Kidney epithelial cell (primary cell): Measurements from ENCODE around the gene HEXIM2. TPM values are rescaled to one million over a fixed set of nuclear protein-coding genes. Genes with fewer than 3 reads are reported as not detected.

Experiments used
- DNase-seq: peaks from one replicate; pipeline ENCODE4 v3.0.0-alpha.2; 2010; ENCODE audit warnings: low read depth
- H3K27me3 ChIP-seq: 2 replicates; pipeline ENCODE4 v1.6.0; 2011; ENCODE audit warnings: low read length; ENCODE audit not compliant: control insufficient read depth, insufficient read depth
- H3K36me3 ChIP-seq: 2 replicates; pipeline ENCODE4 v1.5.1; 2011; ENCODE audit warnings: low read length; ENCODE audit not compliant: control insufficient read depth, insufficient read depth
- H3K4me3 ChIP-seq: 2 replicates; pipeline ENCODE4 v1.5.1; 2011; ENCODE audit warnings: low read depth, mild to moderate bottlenecking, control low read depth, low read length
- total RNA-seq: library from RNA; depleted of rRNA; stranded (reverse); fragments of >200 nt; gene quantifications from 2 replicates; pipeline ENCODE4 v1.2.3, GENCODE V29; 2015
- TF ChIP-seq, protein P1 (sequence below): IDR thresholded peaks from 2 replicates; pipeline ENCODE4 v1.5.1; 2011; ENCODE audit warnings: mild to moderate bottlenecking, moderate library complexity, low read length, control low read depth, inconsistent platforms; ENCODE audit not compliant: insufficient read depth, poor library complexity, severe bottlenecking

Gene HEXIM2
- total RNA-seq, 1 donor from 2014 or later: 10.4 TPM

DNA sequence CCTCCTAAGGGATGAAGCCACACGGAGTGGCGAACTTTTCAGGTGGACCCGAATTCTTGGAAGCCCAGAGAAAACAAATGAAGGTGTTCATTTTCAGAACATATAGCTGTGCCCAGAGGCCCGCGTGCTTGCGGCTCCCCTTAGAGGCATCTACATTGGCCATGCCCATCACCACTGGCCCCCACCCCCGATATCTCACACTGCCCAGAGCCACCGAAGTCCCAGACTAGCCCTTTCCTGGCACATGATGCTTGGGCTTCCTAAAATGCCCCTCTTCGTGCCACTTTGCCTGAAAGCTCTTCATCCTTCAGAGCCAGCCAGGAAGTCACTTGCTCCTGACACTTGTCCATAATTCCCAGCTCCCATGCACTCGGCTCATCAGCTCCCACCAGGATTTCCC, 15.5 kb upstream of the HEXIM2 start:
- TF ChIP-seq, protein P1, sequence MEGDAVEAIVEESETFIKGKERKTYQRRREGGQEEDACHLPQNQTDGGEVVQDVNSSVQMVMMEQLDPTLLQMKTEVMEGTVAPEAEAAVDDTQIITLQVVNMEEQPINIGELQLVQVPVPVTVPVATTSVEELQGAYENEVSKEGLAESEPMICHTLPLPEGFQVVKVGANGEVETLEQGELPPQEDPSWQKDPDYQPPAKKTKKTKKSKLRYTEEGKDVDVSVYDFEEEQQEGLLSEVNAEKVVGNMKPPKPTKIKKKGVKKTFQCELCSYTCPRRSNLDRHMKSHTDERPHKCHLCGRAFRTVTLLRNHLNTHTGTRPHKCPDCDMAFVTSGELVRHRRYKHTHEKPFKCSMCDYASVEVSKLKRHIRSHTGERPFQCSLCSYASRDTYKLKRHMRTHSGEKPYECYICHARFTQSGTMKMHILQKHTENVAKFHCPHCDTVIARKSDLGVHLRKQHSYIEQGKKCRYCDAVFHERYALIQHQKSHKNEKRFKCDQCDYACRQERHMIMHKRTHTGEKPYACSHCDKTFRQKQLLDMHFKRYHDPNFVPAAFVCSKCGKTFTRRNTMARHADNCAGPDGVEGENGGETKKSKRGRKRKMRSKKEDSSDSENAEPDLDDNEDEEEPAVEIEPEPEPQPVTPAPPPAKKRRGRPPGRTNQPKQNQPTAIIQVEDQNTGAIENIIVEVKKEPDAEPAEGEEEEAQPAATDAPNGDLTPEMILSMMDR: no peak
- DNase-seq: no peak
- H3K4me3 ChIP-seq: no peak overlapping the region
- H3K36me3 ChIP-seq: no peaks in the 10 kb centered on the region
- H3K27me3 ChIP-seq: no peaks in the 10 kb centered on the region

DNA sequence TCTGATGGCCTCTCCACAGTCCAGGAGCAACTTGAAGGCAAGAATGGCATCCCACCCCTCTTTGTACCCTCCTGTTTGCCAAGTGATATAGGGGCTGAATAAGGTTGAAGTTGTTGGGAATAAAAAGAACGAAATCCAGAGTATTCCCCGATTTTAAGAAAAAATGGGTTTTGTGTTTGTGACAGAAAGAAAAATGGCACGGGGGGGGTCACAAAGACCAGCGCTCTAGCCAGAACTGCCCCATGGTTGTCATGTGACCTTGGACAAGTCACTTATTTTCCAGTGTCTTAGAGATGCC, 15.1 kb upstream of the HEXIM2 start:
- H3K36me3 ChIP-seq: no peaks in the 10 kb centered on the region
- TF ChIP-seq, protein P1: no peak
- DNase-seq: no peak
- no peaks in the 10 kb centered on the region for H3K27me3 ChIP-seq
- no peak overlapping the region for H3K4me3 ChIP-seq

DNA sequence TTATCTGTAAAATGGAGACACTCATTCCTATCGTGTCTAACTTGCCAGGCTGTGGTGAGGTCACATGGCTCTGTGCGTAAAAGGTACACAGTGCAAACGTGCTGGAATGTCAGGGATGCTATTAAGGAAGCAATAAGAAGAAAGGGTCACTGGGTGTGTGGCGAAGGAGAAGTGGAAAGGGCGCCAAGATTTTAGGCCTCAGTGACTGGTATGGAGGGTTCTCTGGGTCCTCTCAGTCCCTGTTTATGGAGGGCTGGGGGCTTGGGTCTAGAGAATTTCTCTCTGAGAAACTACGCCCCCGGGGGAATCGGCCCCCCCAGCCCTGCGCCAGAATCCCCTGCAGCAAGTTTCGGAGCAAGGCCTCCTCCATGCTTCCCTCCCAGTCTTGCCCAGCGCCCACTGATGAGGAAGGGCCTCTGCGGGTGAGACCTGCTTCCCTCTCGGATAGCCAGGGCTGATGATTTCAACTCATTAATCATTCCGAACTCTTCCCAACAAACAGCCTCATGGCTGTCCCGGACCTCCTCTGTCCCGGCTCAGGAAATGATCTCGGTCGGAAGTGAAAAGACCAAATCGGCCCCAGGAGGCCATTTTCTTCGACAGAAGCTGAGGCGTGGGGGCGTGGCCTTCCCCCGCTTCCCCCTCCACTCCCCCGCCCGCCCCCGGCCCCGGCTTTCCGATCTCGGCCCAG, 14.6 kb upstream of the HEXIM2 start:
- no peak for DNase-seq
- TF ChIP-seq, protein P1: no peak
- Histone ChIP-seq H3K4me3 (peak overlapping the region; percentile 65), H3K36me3 (no peaks in the 10 kb centered on the region), H3K27me3 (no peaks in the 10 kb centered on the region)

DNA sequence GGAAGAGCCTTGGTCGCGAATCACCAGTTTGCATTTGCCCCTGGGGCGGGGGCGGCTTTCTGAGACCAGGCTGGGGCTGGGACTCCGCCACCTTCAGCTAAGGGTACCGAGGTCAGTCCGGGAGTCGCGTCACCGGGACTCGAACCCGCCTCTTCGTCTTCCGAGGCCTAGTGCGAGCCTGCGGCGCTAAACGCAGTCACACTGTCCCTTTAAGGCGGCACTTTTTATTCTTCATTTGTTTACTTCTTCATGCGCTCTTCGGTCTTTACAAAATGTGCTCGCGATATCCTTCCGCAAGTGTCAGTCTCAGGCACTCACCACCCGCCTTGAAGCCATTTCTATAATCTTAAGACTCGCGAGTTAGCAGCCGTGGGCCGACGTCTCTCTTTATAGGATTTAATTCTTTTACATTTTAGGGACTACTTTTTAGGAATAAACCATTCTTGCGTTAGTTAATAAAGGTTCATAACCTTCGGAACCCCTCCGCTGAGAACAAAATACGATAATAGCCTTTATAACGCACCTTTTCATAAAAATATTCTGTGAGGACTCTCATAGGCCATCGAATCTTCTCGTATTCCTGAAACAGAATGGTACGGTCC, 14.0 kb upstream of the HEXIM2 start:
- peak overlapping the region; percentile 65 for H3K4me3 ChIP-seq
- H3K36me3 ChIP-seq: no peaks in the 10 kb centered on the region
- TF ChIP-seq, protein P1: no peak
- no peaks in the 10 kb centered on the region for H3K27me3 ChIP-seq
- DNase-seq: no peak

DNA sequence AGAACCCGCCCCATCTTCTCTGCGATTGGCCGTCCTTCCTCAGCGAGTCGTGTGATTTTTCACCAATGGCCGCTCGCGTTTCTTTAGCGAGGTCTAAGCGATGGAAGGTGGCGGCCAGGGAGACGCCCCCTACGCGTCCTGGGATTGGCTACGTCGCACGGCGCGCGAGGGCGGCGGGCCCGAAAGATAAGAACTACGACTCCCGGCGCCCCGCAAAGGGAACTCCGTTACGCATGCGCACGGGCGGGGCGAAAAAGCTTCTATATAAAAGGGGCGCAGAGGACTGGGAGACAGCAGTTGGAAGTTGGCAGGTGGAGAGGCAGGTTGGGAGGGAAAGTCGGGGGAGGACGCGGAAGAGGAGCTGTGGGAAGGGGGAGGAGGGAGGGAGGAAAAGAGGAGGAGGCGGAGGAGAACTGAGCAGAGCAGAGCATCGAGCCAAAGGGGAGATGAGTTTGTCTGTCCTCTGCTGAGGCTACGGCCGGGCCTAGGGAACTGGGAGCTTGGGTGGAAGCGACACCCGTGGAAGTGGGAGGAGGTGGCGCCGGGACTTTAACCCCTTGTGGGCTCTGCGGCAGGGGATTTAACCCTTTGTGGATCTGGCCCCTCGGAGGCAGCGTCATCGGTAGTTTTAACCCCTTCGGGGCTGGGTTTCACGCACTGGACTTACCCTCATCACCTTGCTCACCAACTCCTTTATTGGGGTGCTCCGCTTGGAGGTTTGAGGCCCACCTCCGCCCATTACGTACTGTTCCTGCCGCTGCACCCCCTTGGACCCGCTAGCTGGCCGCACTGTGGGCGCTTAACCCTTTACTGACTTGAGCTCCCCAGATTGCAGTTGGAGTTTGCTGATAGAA, 13.3 kb upstream of the HEXIM2 start, which contains the start of gene HEXIM1:
Gene HEXIM1, plus strand, starts transcription at position 293 of the 854 bp plus-strand sequence. CDS start 716 bp downstream, outside the sequence.
- peak; percentile 88 for DNase-seq
- no peaks in the 10 kb centered on the region for H3K36me3 ChIP-seq
- H3K27me3 ChIP-seq: no peaks in the 10 kb centered on the region
- TF ChIP-seq, protein P1: no peak
- H3K4me3 ChIP-seq: peak within 1 kb of the TSS; percentile 81
